GM12872 (cell line): ENCODE data around the gene CCDC136.

ENCODE experiments used
- CTCF ChIP-seq: IDR thresholded peaks from 3 replicates; pipeline ENCODE4 v1.5.1; 2011; ENCODE audit warnings: low read depth, mild to moderate bottlenecking, low read length, moderate library complexity; ENCODE audit not compliant: insufficient read depth

The CCDC136 gene

GRCh38 chr7:128846781-128847444 lies 55.1 kb downstream of the CCDC136 start:
- TF ChIP-seq CTCF, result no peak

- TF ChIP-seq CTCF, result no peak
These were observed 56.0 kb downstream of the CCDC136 start for GRCh38 chr7:128847721-128848211.

- no peak for TF ChIP-seq CTCF
These were observed 56.8 kb downstream of the CCDC136 start for GRCh38 chr7:128848289-128849155.

- TF ChIP-seq CTCF, result no peak
These were observed 57.4 kb downstream of the CCDC136 start for GRCh38 chr7:128849156-128849515.

GRCh38 chr7:128849804-128850490 lies 58.2 kb downstream of the CCDC136 start:
- no peak for TF ChIP-seq CTCF

- TF ChIP-seq CTCF, result no peak
These were observed 60.9 kb downstream of the CCDC136 start for GRCh38 chr7:128852537-128853254.

- no peak for TF ChIP-seq CTCF
These were observed 62.0 kb downstream of the CCDC136 start for GRCh38 chr7:128853799-128854198.
